ENCODE measurements around the gene FNBP1. TPM values are rescaled to one million over a fixed set of nuclear protein-coding genes. Genes with fewer than 3 reads are reported as not detected.

FNBP1 gene
- total RNA-seq, 1 donor from 2014 or later, result 80.4 TPM

DNA sequence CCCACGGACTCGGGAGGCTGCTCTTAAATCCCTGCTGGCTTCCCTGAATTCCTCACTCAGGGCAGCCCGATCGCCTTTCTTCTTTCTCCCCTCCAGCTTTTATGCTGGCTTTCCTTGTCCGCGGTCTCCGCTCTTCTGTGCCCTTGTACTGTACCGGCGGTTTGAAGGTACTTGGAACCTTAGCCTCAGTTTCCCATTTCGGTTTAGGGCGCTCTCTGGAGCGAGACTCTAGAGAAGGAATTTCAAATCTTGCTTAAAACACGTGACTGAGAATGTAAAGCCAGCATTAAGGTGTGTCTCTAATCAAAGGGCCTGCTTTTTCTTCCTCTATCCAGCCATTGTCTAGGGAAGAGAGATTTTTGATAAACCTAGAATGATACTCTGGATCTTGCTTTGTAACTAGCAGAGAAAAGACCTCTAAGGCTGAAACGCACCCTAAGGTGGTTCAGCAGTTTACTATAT is 11.4 kb upstream of the FNBP1 start:
- Mint-ChIP-seq H3K4me3 (ENCODE audit: unreplicated experiment) (peak overlapping the region; percentile 97), H3K9me3 (ENCODE audit: unreplicated experiment) (peaks cover 6% of the 10 kb centered on the region)

DNA sequence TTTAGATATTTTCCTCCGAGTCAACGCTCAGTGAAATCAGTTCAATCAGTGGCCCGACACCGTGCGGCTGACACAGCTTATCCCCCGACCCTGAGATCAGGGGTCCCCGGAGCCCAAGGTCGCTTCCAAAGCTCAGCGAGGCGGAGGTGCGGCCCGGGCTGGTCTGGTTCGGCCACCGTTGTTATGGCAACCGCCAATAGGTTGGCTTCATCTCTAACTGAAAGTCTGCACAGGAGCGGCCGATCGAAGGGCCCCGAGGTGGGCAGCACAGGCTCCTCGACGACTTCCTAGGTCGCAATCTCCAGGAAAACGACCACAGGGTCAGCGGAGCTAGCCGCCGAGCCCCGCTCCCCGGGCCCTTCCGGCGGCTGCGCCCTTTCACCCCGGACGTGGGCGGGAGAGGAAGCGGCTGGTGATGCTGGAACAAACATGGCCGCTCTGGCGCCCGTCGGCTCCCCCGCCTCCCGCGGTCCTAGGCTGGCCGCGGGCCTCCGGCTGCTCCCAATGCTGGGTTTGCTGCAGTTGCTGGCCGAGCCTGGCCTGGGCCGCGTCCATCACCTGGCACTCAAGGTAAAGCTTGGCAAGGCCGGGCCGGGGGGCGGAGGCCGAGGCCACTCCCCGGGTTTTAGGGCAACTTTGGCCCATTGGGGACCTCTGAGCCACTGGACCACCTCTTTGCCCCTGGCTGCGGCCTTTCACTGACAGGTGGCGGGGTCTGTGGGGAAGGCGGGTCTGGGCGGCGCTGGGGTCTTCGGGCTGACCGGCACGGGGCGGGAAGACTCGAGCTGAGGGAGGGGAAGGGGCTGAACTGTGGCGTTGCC is 10.7 kb upstream of the FNBP1 start, which contains the start of gene GPR107:
TSS of gene GPR107 (plus strand) at position 403 of the 821 bp plus-strand sequence. CDS start at position 430, 27 bp downstream.
- H3K9me3 Mint-ChIP-seq (ENCODE audit: unreplicated experiment), result peaks cover 6% of the 10 kb centered on the region
- peak; percentile 86 for DNase-seq
- H3K4me1 Mint-ChIP-seq (ENCODE audit: low read depth, unreplicated experiment), result no peaks in the 10 kb centered on the region
- TF ChIP-seq, protein P1, sequence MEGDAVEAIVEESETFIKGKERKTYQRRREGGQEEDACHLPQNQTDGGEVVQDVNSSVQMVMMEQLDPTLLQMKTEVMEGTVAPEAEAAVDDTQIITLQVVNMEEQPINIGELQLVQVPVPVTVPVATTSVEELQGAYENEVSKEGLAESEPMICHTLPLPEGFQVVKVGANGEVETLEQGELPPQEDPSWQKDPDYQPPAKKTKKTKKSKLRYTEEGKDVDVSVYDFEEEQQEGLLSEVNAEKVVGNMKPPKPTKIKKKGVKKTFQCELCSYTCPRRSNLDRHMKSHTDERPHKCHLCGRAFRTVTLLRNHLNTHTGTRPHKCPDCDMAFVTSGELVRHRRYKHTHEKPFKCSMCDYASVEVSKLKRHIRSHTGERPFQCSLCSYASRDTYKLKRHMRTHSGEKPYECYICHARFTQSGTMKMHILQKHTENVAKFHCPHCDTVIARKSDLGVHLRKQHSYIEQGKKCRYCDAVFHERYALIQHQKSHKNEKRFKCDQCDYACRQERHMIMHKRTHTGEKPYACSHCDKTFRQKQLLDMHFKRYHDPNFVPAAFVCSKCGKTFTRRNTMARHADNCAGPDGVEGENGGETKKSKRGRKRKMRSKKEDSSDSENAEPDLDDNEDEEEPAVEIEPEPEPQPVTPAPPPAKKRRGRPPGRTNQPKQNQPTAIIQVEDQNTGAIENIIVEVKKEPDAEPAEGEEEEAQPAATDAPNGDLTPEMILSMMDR (IDR thresholded peaks at IDR 0.05; ENCODE audit: partially characterized antibody, unreplicated experiment), result no peak
- no peaks in the 10 kb centered on the region for H3K27me3 Mint-ChIP-seq (ENCODE audit: unreplicated experiment)
- H3K27ac Mint-ChIP-seq (ENCODE audit: unreplicated experiment), result peak within 1 kb of the TSS; percentile 93
- no peaks in the 10 kb centered on the region for H3K36me3 Mint-ChIP-seq (ENCODE audit: unreplicated experiment)
- peak within 1 kb of the TSS; percentile 97 for H3K4me3 Mint-ChIP-seq (ENCODE audit: unreplicated experiment)

More for the DNA sequence above, 11.4 kb upstream of the FNBP1 start:
- H3K27ac Mint-ChIP-seq (ENCODE audit: unreplicated experiment), result peak overlapping the region; percentile 93
- TF ChIP-seq, protein P1 (IDR thresholded peaks at IDR 0.05; ENCODE audit: partially characterized antibody, unreplicated experiment), result no peak
- H3K4me1 Mint-ChIP-seq (ENCODE audit: low read depth, unreplicated experiment), result no peaks in the 10 kb centered on the region
- no peak for DNase-seq
- H3K27me3 Mint-ChIP-seq (ENCODE audit: unreplicated experiment), result no peaks in the 10 kb centered on the region
- no peaks in the 10 kb centered on the region for H3K36me3 Mint-ChIP-seq (ENCODE audit: unreplicated experiment)

DNA sequence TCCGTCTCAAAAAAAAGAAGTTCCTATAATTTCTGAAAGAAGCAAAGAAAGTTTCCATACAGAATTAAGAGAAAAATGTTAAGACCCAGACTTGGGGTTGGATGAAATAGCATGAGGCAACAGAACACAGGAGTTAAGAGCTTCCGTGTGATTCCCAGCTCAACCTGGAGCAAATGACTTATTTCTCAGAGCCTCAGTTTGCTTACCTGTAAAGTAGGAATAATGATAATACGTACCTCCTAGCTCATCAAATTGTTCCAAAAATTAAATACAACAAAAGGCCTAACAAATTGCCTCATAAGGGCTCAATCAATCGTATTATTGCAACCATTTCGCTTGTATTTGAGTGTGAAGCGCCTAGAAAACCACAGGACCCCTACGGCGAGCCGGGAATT is 10.1 kb upstream of the FNBP1 start:
- H3K27ac Mint-ChIP-seq (ENCODE audit: unreplicated experiment), result peak overlapping the region; percentile 80

GRCh38 chr9:130051855-130052254 is 8.9 kb upstream of the FNBP1 start:
- no peaks in the 10 kb centered on the region for H3K4me1 Mint-ChIP-seq (ENCODE audit: low read depth, unreplicated experiment)
- no peak for DNase-seq
- H3K4me3 Mint-ChIP-seq (ENCODE audit: unreplicated experiment), result no peak overlapping the region
- H3K27me3 Mint-ChIP-seq (ENCODE audit: unreplicated experiment), result no peaks in the 10 kb centered on the region
- no peak overlapping the region for H3K27ac Mint-ChIP-seq (ENCODE audit: unreplicated experiment)
- peaks cover 4% of the 10 kb centered on the region for H3K9me3 Mint-ChIP-seq (ENCODE audit: unreplicated experiment)
- no peaks in the 10 kb centered on the region for H3K36me3 Mint-ChIP-seq (ENCODE audit: unreplicated experiment)
- TF ChIP-seq, protein P1 (IDR thresholded peaks at IDR 0.05; ENCODE audit: partially characterized antibody, unreplicated experiment), result no peak

More for the DNA sequence above, 10.1 kb upstream of the FNBP1 start:
- peaks cover 5% of the 10 kb centered on the region for H3K9me3 Mint-ChIP-seq (ENCODE audit: unreplicated experiment)
- peak overlapping the region; percentile 86 for H3K4me3 Mint-ChIP-seq (ENCODE audit: unreplicated experiment)
- H3K27me3 Mint-ChIP-seq (ENCODE audit: unreplicated experiment), result no peaks in the 10 kb centered on the region
- no peaks in the 10 kb centered on the region for H3K36me3 Mint-ChIP-seq (ENCODE audit: unreplicated experiment)
- TF ChIP-seq, protein P1 (IDR thresholded peaks at IDR 0.05; ENCODE audit: partially characterized antibody, unreplicated experiment), result no peak
- DNase-seq, result no peak
- no peaks in the 10 kb centered on the region for H3K4me1 Mint-ChIP-seq (ENCODE audit: low read depth, unreplicated experiment)

GRCh38 chr9:130050462-130050861 is 7.5 kb upstream of the FNBP1 start:
- H3K4me3 Mint-ChIP-seq (ENCODE audit: unreplicated experiment), result no peak overlapping the region
- H3K36me3 Mint-ChIP-seq (ENCODE audit: unreplicated experiment), result no peaks in the 10 kb centered on the region

More at GRCh38 chr9:130050462-130050861, 7.5 kb upstream of the FNBP1 start:
- no peak for DNase-seq
- Mint-ChIP-seq H3K27me3 (ENCODE audit: unreplicated experiment) (no peaks in the 10 kb centered on the region), H3K9me3 (ENCODE audit: unreplicated experiment) (peaks cover 4% of the 10 kb centered on the region), H3K4me1 (ENCODE audit: low read depth, unreplicated experiment) (no peaks in the 10 kb centered on the region), H3K27ac (ENCODE audit: unreplicated experiment) (no peak overlapping the region)
- TF ChIP-seq, protein P1 (IDR thresholded peaks at IDR 0.05; ENCODE audit: partially characterized antibody, unreplicated experiment), result no peak

Data from glutamatergic neuron (in vitro differentiated cells).